Measurements from ENCODE around the gene PPP1R14C. TPM values are rescaled to one million over a fixed set of nuclear protein-coding genes. Genes with fewer than 3 reads are reported as not detected.

The PPP1R14C gene
- total and polyA plus RNA-seq, 10 donors: 0.06 to 0.39 (median 0.18) TPM; not detected in 4

DNA sequence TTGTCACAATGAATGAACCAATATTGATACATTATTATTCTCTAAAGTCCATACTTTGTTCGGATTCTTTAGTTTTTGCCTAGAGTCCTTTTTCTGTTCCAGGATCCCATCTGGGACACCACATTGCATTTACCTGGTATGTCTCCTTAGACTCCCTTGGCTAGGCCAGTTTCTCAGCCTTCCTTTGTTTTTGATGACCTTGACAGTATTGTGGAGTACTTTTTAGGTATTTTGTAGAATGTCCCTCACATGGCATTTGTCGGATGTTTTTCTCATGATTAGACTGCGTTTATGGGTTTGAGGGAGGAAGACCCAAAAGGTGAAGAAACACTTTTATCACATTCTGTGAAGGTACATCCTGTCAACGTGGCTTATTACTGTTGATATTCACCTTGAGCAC lies 16.9 kb downstream of the PPP1R14C start:
- DNase-seq: no peak

DNA sequence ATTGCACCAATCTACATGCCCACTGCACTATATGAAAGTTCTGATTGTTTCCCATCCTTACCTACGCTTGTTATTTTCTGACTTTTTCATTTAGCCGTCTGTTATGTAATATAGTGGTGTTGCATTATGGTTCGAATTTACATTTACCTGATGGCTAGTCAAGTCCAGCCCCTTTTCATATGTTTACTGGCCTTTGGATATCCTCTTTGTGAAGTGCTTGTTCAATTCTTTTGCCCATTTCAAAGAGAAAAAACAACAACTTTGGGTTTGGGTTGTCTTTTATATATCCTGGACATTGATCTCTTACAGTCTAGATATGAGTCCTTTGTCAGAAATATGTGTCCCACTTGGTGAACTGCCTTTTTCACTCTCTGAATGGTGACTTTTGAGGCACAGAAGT lies 21.1 kb downstream of the PPP1R14C start:
- WGBS, 5 donors: 92 to 95% (median 94%) methylated on average over 3 of the region's 3 CpGs
- H3K4me1 ChIP-seq: peaks cover 0 to 10% (median 2%) of the 10 kb centered on the region in 6 donors
- peaks cover 0 to 3% (median 0%) of the 10 kb centered on the region in 7 donors for H3K27me3 ChIP-seq (replicated peaks in 1 of 7)
- H3K27ac ChIP-seq: no peak overlapping the region
- H3K36me3 ChIP-seq: no peaks in the 10 kb centered on the region
- intact Hi-C loops (cut with DNase I; ENCODE audit: low total_unique reads): no loop called here
- no peaks in the 10 kb centered on the region for H3K9me3 ChIP-seq
- no peak overlapping the region for H3K4me3 ChIP-seq
- no peak for DNase-seq
- TF ChIP-seq POLR2A (IDR thresholded peaks at IDR 0.05) (no peak), POLR2AphosphoS5 (IDR thresholded peaks at IDR 0.05) (no peak)
- TF ChIP-seq, protein P1, sequence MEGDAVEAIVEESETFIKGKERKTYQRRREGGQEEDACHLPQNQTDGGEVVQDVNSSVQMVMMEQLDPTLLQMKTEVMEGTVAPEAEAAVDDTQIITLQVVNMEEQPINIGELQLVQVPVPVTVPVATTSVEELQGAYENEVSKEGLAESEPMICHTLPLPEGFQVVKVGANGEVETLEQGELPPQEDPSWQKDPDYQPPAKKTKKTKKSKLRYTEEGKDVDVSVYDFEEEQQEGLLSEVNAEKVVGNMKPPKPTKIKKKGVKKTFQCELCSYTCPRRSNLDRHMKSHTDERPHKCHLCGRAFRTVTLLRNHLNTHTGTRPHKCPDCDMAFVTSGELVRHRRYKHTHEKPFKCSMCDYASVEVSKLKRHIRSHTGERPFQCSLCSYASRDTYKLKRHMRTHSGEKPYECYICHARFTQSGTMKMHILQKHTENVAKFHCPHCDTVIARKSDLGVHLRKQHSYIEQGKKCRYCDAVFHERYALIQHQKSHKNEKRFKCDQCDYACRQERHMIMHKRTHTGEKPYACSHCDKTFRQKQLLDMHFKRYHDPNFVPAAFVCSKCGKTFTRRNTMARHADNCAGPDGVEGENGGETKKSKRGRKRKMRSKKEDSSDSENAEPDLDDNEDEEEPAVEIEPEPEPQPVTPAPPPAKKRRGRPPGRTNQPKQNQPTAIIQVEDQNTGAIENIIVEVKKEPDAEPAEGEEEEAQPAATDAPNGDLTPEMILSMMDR (IDR thresholded peaks at IDR 0.05 in 8 of 11, conservative IDR thresholded peaks at IDR 0.05 in 3 of 11): no peak

More for the DNA sequence above, 16.9 kb downstream of the PPP1R14C start:
- TF ChIP-seq POLR2AphosphoS5 (IDR thresholded peaks at IDR 0.05) (no peak), POLR2A (IDR thresholded peaks at IDR 0.05) (no peak)
- WGBS, 5 donors: 66 to 92% (median 73%) methylated on average over 4 of the region's 4 CpGs
- no peak overlapping the region for H3K4me3 ChIP-seq
- intact Hi-C loops (cut with DNase I; ENCODE audit: low total_unique reads): no loop called here
- no peaks in the 10 kb centered on the region for H3K36me3 ChIP-seq
- no peaks in the 10 kb centered on the region for H3K9me3 ChIP-seq
- H3K4me1 ChIP-seq: peaks cover 0 to 3% (median 0%) of the 10 kb centered on the region in 6 donors
- H3K27me3 ChIP-seq (replicated peaks in 1 of 7): peaks cover 0 to 7% (median 0%) of the 10 kb centered on the region in 7 donors
- H3K27ac ChIP-seq: no peak overlapping the region

DNA sequence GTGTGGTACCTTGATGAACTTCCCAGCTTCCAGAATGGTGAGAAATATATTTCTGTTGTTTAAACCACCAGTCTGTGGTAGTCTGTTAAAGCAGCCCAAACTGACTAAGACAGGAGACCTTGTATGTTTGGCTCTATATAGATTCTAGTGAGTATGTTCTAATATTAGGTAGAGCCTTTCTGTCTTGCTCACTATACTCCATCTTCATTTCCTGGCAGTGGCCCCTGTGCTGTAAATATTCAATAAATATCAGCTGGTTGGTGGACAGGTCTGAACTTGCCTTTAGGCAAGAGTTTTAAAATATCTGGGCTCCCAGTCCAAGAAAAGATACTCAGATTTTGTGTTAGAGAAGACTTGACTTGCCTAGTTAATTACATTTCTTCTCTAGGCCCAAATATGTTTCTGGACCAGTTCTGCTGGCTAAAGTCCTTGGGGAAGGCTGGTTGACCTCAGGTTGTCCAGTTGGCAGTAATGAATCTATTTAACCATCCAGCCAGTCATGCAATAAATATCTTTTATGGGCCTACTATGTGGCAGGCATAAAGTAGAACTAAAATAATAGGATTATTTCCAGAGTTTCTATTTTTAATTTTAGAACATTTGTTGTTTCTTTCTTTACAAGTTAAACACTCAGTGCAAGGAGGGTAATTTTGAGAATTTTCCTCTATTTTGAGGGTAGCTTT lies 22.3 kb downstream of the PPP1R14C start:
- TF ChIP-seq POLR2A (IDR thresholded peaks at IDR 0.05) (no peak), POLR2AphosphoS5 (IDR thresholded peaks at IDR 0.05) (no peak)
- no peak overlapping the region for H3K27ac ChIP-seq
- no peaks in the 10 kb centered on the region for H3K9me3 ChIP-seq
- no peak for DNase-seq
- intact Hi-C loops (cut with DNase I; ENCODE audit: low total_unique reads): no loop called here
- no peaks in the 10 kb centered on the region for H3K36me3 ChIP-seq
- H3K4me1 ChIP-seq: peaks cover 0 to 13% (median 2%) of the 10 kb centered on the region in 6 donors
- peaks cover 0 to 3% (median 0%) of the 10 kb centered on the region in 7 donors for H3K27me3 ChIP-seq (replicated peaks in 1 of 7)
- H3K4me3 ChIP-seq: no peak overlapping the region

DNA sequence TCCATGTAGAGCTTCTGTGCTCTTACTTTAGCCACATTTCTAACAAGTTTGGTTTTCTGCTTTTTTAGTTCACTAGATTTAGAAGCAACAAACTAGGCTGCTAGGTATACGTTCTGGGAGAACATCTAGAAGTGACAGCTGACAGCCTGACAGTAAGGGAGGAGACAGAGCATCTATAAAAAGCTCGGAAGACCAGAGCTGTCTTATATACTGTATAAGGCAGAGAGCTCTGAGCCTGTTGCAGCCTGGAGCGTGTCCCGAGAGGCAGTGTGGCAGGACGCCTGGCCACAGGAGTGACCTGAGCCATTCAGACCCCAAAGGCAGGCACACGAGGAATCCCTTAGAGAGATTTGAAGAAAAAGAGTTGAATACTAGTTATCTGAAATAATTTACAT lies 24.6 kb downstream of the PPP1R14C start:
- Histone ChIP-seq H3K27ac (no peak overlapping the region), H3K4me1 (peaks cover 0 to 13% (median 2%) of the 10 kb centered on the region in 6 donors), H3K36me3 (no peaks in the 10 kb centered on the region), H3K9me3 (no peaks in the 10 kb centered on the region), H3K4me3 (no peak overlapping the region), H3K27me3 (replicated peaks in 1 of 7) (no peaks in the 10 kb centered on the region)
- TF ChIP-seq POLR2AphosphoS5 (IDR thresholded peaks at IDR 0.05) (no peak), POLR2A (IDR thresholded peaks at IDR 0.05) (no peak)
- TF ChIP-seq, protein P1 (IDR thresholded peaks at IDR 0.05 in 8 of 11, conservative IDR thresholded peaks at IDR 0.05 in 3 of 11): no peak
- intact Hi-C loops (cut with DNase I; ENCODE audit: low total_unique reads): no loop called here
- no peak for DNase-seq
- 73 to 90% (median 79%) methylated on average over 6 of the region's 6 CpGs for WGBS, 5 donors

DNA sequence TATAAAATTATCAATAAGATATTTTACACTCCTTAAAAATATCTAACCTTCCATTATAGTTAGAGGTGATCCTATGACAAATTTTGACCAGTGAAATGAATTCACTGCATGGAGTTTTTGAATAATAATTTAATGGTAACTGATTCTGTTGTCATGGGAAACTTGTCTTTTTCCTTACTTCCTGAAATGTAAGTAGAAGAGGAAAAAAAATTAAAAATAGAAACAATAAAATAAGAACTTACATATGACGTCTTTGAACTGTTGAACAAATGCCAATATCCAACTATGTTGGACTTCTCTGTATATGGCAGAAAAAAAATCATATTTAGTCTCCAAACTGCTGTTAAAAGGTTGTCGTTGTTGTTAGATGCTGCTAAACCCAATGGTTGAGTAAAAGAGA lies 26.3 kb downstream of the PPP1R14C start:
- intact Hi-C loops (cut with DNase I; ENCODE audit: low total_unique reads): no loop called here
- TF ChIP-seq POLR2AphosphoS5 (IDR thresholded peaks at IDR 0.05) (no peak), POLR2A (IDR thresholded peaks at IDR 0.05) (no peak)
- TF ChIP-seq, protein P1 (IDR thresholded peaks at IDR 0.05 in 8 of 11, conservative IDR thresholded peaks at IDR 0.05 in 3 of 11): no peak
- WGBS, 5 donors: 41 to 63% (median 47%) methylated on average over 2 of the region's 2 CpGs
- Histone ChIP-seq H3K4me3 (no peak overlapping the region), H3K27ac (no peak overlapping the region), H3K27me3 (replicated peaks in 1 of 7) (no peaks in the 10 kb centered on the region), H3K9me3 (no peaks in the 10 kb centered on the region), H3K36me3 (no peaks in the 10 kb centered on the region), H3K4me1 (peaks cover 0 to 13% (median 2%) of the 10 kb centered on the region in 6 donors)
- DNase-seq: no peak
